ENCODE measurements around the gene RXRG.
A peak's percentile ranks its signal among the peaks of the same experiment; 100 is the strongest.

The RXRG gene

GRCh38 chr1:165407398-165407797 is 37.5 kb downstream of the RXRG start:
- no peak for DNase-seq

DNA sequence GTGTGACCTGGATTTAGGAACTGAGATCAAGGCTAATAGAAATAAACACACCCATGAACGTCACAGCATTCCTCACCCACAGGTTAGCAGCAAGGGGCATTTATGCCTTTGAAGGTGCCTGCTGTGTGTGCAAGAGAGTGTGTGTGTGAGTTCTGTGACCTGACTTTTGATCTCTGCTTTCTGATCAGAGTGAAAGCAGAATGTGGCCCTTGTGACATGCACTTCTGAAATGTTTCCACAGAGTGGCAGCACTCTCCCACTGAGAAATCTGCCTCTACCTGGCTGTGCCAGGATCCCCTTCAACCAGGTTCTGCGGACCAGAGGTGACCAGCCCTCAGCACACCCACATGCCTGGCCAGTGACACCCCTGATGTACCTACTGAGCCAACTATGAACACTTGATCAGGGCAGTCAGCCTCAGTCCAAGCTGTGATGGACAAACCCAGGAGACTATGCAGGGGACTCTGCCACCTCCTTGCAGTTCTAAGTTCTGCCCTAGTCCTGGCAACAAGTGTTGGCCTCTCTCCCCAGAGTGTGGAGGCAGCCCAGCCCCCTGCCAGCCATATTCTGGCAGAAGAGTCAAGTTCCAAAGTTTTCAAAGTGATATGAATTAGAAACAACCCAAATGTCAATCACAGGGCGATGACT is 41.0 kb downstream of the RXRG start:
- DNase-seq: no peak

- no peak for DNase-seq
Observed at GRCh38 chr1:165402517-165403111, 42.3 kb downstream of the RXRG start.

DNA sequence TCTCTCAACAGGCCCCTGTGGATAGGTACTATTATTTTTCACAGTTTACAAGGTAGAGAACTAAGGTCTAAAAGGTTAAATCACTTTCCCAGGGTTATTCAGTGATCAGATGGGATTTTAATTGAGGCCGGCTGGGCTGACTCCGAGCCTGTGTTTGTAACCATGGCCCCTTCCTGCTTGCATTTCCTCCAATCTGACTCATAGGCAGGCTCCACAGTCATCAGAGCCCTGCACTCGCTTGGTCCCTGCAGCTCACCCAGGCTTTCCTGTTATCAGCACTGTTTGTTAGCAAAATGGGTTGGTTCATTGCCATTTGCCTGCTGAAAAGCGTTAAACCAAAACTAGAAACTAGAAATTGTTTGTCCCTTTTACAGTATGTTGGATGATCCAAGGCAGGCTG is 47.0 kb downstream of the RXRG start:
- DNase-seq: no peak

DNA sequence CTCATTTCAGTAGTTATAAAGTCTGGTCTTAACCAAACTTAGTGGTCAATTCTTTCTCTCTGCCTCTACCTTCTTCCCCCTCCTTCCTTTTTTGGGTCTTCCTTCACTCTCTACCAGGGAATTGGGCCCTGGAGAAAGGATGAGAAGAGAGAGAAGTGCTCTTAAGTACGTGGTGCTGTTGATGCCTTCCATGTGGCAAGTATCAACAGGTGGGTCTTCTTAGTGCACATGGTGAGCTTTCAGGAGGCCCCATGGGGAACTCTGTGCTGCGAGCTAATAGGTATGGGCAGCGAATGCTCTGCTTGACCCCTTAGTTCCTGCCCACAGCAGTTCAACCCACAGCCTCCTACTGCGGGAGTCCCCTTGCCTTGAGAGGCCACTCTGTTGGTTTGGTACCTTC is 49.0 kb downstream of the RXRG start:
- DNase-seq: no peak

GRCh38 chr1:165395478-165395877 is 49.4 kb downstream of the RXRG start:
- DNase-seq: no peak

GRCh38 chr1:165392634-165393571 is 52.0 kb downstream of the RXRG start:
- peak; percentile 79 for DNase-seq

- DNase-seq: no peak
Observed at GRCh38 chr1:165389609-165390008, 55.3 kb downstream of the RXRG start.

DNA sequence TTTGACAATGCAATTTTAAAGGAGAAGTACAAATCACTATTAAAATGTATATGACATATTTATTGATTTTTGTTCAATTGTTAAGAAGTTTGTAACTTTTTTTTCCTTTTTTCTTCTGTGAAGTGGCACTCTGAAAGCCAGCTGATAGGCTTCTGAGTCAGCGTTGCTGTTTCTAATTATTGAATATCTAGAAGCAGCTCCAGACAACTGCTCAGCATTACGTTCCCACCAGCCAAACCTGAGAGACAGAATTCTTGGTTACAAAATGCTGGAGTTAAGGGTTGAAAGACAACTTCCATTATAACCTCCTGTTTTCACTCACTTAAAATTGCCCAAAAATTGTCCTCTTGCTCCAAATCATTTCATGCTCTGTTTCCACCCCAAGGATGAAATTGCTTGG is 57.0 kb downstream of the RXRG start:
- DNase-seq: no peak

GRCh38 chr1:165387505-165387904 is 57.4 kb downstream of the RXRG start:
- no peak for DNase-seq

GRCh38 chr1:165383599-165384405 is 61.1 kb downstream of the RXRG start:
- no peak for DNase-seq

- DNase-seq: no peak
Observed at GRCh38 chr1:165383067-165383466, 61.9 kb downstream of the RXRG start.

- DNase-seq: no peak
Observed at GRCh38 chr1:165381745-165382505, 63.0 kb downstream of the RXRG start.

DNA sequence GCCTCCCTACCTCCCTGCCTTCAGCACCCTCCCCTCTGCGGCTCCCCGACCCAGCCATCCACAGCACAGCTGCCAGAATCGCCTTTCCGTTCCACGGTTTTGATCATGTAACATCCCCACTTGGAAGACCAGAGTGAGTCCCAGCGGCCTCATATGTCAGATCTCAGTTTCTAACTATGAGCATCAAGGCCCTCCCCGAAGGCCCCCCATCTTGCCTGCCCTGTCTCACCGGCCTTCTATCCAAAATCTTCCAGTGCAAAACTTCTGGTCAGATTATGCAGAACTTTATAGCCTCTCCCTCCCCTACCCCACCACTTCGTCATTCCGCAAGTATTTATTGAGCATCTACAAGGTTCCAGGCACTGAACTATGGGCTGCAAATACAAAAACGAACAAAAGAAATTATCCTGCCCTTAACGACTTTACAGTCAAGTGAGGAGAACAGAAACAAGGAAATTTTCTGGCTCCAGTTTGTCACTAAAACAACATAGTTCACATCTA is 68.1 kb downstream of the RXRG start:
- no peak for DNase-seq

GRCh38 chr1:165376041-165376810 is 68.7 kb downstream of the RXRG start:
- DNase-seq: no peak

DNA sequence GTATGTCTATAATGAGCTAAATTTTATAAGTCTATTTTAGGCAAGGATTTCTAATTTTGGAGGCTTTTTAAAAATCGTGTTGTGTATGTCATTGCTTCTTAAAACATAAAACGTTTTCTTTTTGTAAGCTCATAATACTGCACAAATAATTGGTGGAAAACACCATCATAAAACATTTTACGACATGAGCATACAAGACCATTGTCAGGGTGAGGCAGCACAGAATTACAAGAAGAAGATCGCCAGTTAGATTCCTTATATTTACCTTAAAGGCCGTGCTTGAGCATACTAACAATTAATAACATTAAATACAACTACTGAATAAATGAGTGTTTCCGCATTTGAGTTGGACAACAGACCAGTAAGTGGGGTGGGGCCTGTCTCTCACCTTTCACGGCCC is 69.3 kb downstream of the RXRG start:
- DNase-seq: no peak

DNA sequence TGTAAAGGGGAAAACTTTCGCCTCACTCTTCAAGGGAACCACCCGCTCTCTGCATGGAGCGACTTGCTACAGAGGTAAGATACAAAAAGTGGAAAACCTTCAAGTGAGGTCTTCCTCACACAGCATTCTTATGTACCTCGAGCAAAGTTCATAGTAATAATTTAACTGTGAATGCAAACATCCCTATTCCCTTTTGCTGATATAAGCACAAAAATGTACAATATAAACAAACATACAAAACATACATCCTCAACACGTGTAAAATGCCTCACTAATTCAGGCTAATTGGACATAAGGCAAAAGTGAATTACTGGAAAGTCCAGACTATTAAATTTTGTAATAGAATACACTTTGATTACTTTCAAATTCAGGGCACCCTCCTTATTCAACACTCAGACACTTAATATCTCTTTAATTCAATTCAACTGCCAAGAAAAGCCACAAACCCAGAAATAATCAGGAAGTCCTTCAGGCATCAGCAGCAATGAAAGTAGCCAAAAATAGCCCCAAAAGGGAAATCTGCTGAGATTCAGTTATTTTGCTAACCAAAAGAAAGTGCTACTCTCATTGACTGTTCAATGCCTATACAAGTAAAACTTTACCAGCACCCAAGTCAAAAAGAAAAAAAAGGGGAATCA is 73.2 kb downstream of the RXRG start:
- DNase-seq: no peak

DNA sequence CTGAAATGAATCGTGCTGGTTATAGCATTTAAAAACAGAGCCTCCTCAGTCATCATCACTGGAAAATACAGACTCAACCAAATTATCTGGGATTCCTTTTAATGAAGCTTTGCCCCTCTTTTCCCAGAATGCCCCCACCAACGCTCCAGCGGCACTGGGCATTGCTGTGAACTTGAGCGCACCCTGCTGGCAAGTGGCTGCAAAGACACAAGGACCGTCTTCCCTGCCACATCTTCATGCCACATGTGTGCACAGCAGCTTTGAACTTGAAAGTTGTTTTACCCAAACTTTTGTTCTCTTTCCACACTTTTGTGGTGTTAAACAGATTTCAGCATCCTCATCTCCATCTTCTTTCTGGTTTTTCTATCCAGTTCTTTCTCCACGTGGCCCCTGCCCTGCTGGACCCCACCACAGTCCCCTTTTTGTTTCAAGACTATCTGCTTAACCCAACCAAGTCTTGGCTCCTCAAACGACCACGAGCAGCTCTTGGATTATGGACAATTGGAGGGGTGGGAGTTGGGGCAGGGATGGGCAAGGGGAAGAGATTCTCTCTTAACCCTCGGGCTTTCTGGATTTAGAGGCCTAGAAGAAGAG is 75.6 kb downstream of the RXRG start:
- DNase-seq: no peak

GRCh38 chr1:165367375-165367993 is 77.4 kb downstream of the RXRG start:
- DNase-seq: no peak

DNA sequence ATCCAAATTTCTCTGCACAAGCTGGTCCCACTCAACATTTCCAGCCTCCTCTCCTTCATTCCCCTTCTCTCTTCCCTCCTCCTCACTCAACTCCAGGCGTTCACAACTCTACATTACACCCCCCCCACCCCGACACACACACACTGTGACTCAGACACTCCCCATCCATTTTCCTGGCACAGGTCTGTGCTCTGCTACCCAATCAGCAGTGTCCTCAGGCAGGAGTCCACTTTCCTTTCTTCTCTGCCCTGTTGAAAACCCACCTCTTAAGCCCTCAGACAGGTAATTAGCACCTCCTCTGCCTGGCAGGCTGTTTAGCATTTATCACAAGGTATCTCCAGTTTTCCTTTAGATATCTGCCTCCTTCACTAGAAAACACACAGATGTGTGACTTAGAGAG is 79.6 kb downstream of the RXRG start:
- no peak for DNase-seq
